Measurements from ENCODE around the gene SMS. TPM values are rescaled to one million over a fixed set of nuclear protein-coding genes. Genes with fewer than 3 reads are reported as not detected.
"Not testable (repeated sequence)": the region's sequence is repeated elsewhere in the genome, so short reads cannot be mapped to it uniquely, and the experiment has no call there.

Gene SMS
- total RNA-seq, 2 donors from 2014 or later: 57.0 to 116 TPM

- no peak for TF ChIP-seq POLR2A (IDR thresholded peaks at IDR 0.05)
- intact Hi-C loops (cut with DNase I): no loop called here
- Histone ChIP-seq H3K4me1 (replicated peaks) (no peaks in the 10 kb centered on the region), H3K27ac (no peak overlapping the region), H3K27me3 (replicated peaks; ENCODE audit: insufficient read depth) (no peaks in the 10 kb centered on the region), H3K36me3 (no peaks in the 10 kb centered on the region), H3K4me3 (no peak overlapping the region), H3K9me3 (no peaks in the 10 kb centered on the region)
- WGBS: 41% methylated on average over 7 of the region's 8 CpGs
- DNase-seq (ENCODE audit: low spot score): no peak
Observed at GRCh38 chrX:21948897-21949578, 8.5 kb downstream of the SMS start.

- H3K36me3 ChIP-seq: no peaks in the 10 kb centered on the region
- DNase-seq (ENCODE audit: low spot score): no peak
- intact Hi-C loops (cut with DNase I): no loop called here
Observed at GRCh38 chrX:21949689-21950088, 9.2 kb downstream of the SMS start.

GRCh38 chrX:21950557-21950956, 10.0 kb downstream of the SMS start:
- H3K9me3 ChIP-seq; DNase-seq (ENCODE audit: low spot score); H3K36me3 ChIP-seq; H3K27me3 ChIP-seq (replicated peaks; ENCODE audit: insufficient read depth); H3K4me3 ChIP-seq; intact Hi-C loops (cut with DNase I); H3K4me1 ChIP-seq (replicated peaks); H3K27ac ChIP-seq: not testable (repeated sequence)
- WGBS: 69% methylated on average over 1 of the region's 1 CpG

More at GRCh38 chrX:21949689-21950088, 9.2 kb downstream of the SMS start:
- no peak overlapping the region for H3K27ac ChIP-seq
- WGBS: 71% methylated on average over 5 of the region's 5 CpGs
- no peaks in the 10 kb centered on the region for H3K27me3 ChIP-seq (replicated peaks; ENCODE audit: insufficient read depth)
- no peaks in the 10 kb centered on the region for H3K9me3 ChIP-seq
- no peak overlapping the region for H3K4me3 ChIP-seq
- TF ChIP-seq CTCF (IDR thresholded peaks at IDR 0.05): no peak
- TF ChIP-seq POLR2AphosphoS5 (IDR thresholded peaks at IDR 0.05): no peak
- TF ChIP-seq POLR2A (IDR thresholded peaks at IDR 0.05): no peak
- no peaks in the 10 kb centered on the region for H3K4me1 ChIP-seq (replicated peaks)

- TF ChIP-seq CTCF (IDR thresholded peaks at IDR 0.05) (no peak), POLR2AphosphoS5 (IDR thresholded peaks at IDR 0.05) (no peak), POLR2A (IDR thresholded peaks at IDR 0.05) (no peak)
- no peak overlapping the region for H3K4me3 ChIP-seq
- 76% methylated on average over 6 of the region's 6 CpGs for WGBS
- intact Hi-C loops (cut with DNase I): no loop called here
- H3K9me3 ChIP-seq: no peaks in the 10 kb centered on the region
- no peaks in the 10 kb centered on the region for H3K4me1 ChIP-seq (replicated peaks)
- DNase-seq (ENCODE audit: low spot score): no peak
- H3K36me3 ChIP-seq: no peaks in the 10 kb centered on the region
- no peaks in the 10 kb centered on the region for H3K27me3 ChIP-seq (replicated peaks; ENCODE audit: insufficient read depth)
- no peak overlapping the region for H3K27ac ChIP-seq
Observed at GRCh38 chrX:21952624-21953023, 12.1 kb downstream of the SMS start.

- H3K4me1 ChIP-seq (replicated peaks); H3K9me3 ChIP-seq; intact Hi-C loops (cut with DNase I); H3K36me3 ChIP-seq; H3K27me3 ChIP-seq (replicated peaks; ENCODE audit: insufficient read depth); DNase-seq (ENCODE audit: low spot score); H3K27ac ChIP-seq; H3K4me3 ChIP-seq: not testable (repeated sequence)
- 50% methylated on average over 6 of the region's 6 CpGs for WGBS
Observed at GRCh38 chrX:21953195-21953830, 12.8 kb downstream of the SMS start.

- Histone ChIP-seq H3K27me3 (replicated peaks; ENCODE audit: insufficient read depth) (no peaks in the 10 kb centered on the region), H3K4me1 (replicated peaks) (no peaks in the 10 kb centered on the region), H3K4me3 (no peak overlapping the region), H3K27ac (no peak overlapping the region), H3K36me3 (no peaks in the 10 kb centered on the region), H3K9me3 (no peaks in the 10 kb centered on the region)
- DNase-seq (ENCODE audit: low spot score): no peak
- 58% methylated on average over 7 of the region's 7 CpGs for WGBS
- intact Hi-C loops (cut with DNase I): no loop called here
- TF ChIP-seq POLR2A (IDR thresholded peaks at IDR 0.05): no peak
- no peak for TF ChIP-seq CTCF (IDR thresholded peaks at IDR 0.05)
- TF ChIP-seq POLR2AphosphoS5 (IDR thresholded peaks at IDR 0.05): no peak
Observed at GRCh38 chrX:21955403-21956189, 15.1 kb downstream of the SMS start.
